Astrocyte of the spinal cord (primary cell): ENCODE results near the gene ZNF618.

Experiments used
- DNase-seq: peaks from one replicate; pipeline ENCODE4 v3.0.0; 2011; ENCODE audit warnings: low read depth, low spot score
- H3K4me3 ChIP-seq: 2 replicates; pipeline ENCODE4 v1.5.1; 2011; ENCODE audit warnings: low read depth, mild to moderate bottlenecking, low read length, moderate library complexity
- CTCF ChIP-seq: IDR thresholded peaks from 2 replicates; pipeline ENCODE4 v1.5.1; 2012; ENCODE audit warnings: low read depth, mild to moderate bottlenecking, low read length, inconsistent platforms
- in situ Hi-C: cut with HindIII; loops from 2 replicates; pipeline ENCODE4 v1.10.0; 2017; ENCODE audit warnings: low sequenced_read_pairs

Gene ZNF618

GRCh38 chr9:113872485-113873143 is 3.5 kb upstream of the ZNF618 start:
- H3K4me3 ChIP-seq: no peak overlapping the region
- in situ Hi-C loops: no loop called here
- TF ChIP-seq CTCF: no peak
- DNase-seq: no peak

DNA sequence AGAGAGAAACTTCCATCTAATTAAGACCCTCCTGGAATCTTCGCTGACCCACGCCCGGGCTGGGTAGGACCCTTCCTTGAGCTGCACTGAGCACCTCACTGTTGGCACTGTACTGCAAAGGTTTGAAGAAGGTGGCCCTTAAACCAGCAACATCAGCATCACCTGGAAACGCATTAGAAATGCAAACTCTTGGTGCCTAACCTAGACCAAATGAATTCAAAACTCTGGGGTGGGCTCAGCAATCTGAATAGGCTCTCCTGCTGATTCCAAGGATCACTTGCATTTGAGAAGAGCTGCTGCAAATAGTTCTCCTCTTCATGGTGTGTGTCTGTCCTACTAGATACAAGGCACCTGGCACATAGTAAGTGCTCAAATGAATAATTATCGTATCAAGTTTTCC is 2.7 kb upstream of the ZNF618 start:
- no peak for TF ChIP-seq CTCF
- in situ Hi-C loops: no loop called here
- no peak overlapping the region for H3K4me3 ChIP-seq
- DNase-seq: no peak

DNA sequence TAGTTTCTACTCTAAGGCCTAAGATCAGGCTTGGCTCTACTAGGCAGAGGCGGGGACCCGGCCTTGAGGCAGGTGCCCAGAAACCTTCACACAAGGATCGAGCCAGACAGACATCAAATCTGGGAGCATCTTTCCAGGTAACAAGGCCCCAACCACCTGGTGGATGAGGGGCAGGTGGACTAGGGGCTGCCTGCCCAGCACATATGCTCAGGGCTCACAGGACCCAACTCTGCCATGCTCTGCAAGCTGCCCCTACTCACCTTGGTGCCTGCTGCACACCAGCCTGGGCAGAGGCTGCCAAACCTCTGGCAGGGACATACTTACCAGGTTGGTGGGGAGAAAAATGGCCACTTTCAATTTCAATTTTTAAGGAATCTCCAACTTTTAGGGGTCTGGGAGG is 2.2 kb upstream of the ZNF618 start:
- TF ChIP-seq CTCF: no peak
- no peak for DNase-seq
- in situ Hi-C loops: no loop called here
- no peak overlapping the region for H3K4me3 ChIP-seq

DNA sequence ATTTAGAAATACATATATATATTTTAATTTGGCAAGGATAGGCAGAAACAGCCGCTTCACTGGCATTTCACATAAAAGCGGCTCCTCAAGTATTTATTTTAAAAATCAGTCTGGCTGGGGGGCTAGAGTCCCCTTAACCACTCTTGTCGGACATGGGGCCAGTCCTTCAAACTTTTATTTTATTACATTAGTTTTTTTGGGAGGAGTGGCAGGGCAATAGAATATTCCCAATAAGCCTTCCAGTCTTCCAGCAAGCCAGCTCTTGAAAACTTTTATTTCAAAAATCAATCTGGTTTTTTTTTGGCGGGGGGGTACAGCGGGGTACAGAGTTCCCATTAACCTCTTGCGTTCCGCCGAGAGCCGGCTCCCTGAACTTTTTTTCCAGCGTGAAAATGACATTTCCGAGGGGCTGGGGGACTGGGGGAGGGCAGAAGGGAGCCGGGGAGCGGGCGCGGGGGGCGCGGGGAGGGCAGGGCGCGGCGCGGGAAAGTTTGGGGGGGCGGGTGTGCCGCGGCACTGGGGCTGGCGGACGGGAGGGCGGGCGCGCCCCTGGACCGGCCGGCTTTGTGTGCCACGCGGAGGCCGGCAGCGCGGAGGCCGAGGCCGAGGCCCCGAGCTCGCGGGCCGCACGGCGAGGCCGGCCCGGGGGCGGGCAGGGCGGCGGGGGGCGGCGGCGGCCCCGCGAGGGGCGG is 504 bp upstream of the ZNF618 start:
- peak; percentile 29 for DNase-seq
- in situ Hi-C loops: no loop called here
- no peak for TF ChIP-seq CTCF
- peak overlapping the region; percentile 42 for H3K4me3 ChIP-seq

DNA sequence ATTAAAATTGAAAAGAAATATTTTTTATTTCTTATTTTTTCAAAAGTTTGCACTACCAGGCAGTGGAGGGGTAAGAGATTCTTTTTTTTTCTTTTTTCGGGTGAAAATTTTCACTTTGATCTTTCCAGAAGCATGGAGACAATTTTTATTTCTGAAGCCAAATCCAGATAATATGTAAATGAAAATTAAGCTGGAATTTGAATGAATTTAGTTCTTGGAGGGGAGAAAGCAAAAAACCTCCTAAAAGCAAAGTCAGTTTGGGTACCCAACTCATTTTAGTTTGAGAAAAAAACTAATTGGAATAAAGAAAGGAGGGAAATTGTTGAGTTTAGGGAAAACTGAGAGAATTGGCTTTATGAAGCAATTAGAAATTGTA is 872 bp downstream of the ZNF618 start:
- in situ Hi-C loops: no loop called here
- H3K4me3 ChIP-seq: peak overlapping the region; percentile 83
- no peak for TF ChIP-seq CTCF
- no peak for DNase-seq

DNA sequence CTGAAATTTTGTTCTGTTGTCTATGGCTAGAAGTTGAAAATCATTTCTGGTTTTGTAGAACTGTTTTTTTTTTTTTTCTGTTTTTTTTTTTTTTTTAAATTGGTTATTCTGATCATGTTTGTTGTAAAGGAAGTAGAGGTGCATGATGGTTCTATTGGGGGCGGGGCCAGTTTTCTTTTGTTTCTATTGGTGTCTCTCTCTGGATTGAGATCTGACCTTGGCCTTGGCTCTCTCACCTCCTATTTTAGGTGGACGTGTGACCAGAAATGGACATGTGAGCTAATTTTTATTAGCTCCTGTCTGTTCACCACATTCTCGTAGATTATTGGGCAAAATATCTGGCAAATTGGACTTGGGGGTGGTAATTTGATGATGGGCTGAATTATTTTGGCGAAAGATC is 3.2 kb downstream of the ZNF618 start:
- no peak overlapping the region for H3K4me3 ChIP-seq
- no peak for DNase-seq
- no peak for TF ChIP-seq CTCF
- in situ Hi-C loops: no loop called here
